ENCODE measurements around the gene TNP1.

The TNP1 gene

DNA sequence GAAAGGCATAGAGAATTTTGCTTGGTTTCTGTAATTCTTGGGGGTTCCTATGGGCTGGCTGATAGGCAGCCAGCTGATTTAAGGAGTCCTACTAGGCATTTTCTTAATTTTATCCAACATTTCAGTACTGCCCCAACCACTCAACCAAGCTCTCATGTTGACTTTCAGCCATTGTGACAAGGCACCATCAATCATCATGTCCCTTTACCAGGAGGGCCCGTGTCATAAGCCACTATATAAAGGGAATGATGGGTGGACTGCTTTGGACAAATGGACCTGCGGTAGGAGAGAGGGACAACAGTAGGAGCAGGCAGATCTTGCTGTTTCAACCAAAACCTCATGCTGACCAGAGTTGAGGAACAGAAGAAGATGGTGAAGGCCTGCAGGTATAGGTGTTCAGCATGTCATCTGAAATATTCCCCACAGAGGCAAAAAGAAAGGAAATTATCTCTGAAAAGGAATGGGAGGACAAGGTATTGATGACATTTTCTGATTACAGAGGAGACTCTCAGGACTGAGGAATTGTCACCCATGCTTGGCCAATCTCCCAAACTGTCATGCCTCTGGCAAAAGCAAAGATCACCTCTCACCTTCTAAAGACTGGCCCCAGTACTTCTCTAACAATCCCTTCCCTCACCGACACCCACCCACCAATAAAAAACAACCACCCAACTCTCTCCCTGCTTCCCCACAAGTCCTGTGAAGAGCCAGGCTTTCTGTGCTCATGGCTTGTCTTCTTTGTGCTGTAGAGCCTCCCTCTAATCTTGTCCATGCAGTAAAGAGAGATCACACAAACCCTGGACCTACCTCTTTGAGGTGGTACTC is 10.9 kb upstream of the TNP1 start:
- Mint-ChIP-seq H3K27ac (ENCODE audit: low read depth) (no peak overlapping the region), H3K27me3 (no peaks in the 10 kb centered on the region), H3K9me3 (no peaks in the 10 kb centered on the region), H3K36me3 (ENCODE audit: insufficient read depth) (no peaks in the 10 kb centered on the region), H3K4me1 (peaks cover 6% of the 10 kb centered on the region), H3K4me3 (no peak overlapping the region)
- DNase-seq (ENCODE audit: low spot score in 2 of 2) (no peak), ATAC-seq (replicated peaks; ENCODE audit: extremely low read depth, poor library complexity, severe bottlenecking) (no peak)

- no peak for ATAC-seq (replicated peaks; ENCODE audit: extremely low read depth, poor library complexity, severe bottlenecking)
Measured at GRCh38 chr2:216866515-216867095, 6.7 kb upstream of the TNP1 start.

DNA sequence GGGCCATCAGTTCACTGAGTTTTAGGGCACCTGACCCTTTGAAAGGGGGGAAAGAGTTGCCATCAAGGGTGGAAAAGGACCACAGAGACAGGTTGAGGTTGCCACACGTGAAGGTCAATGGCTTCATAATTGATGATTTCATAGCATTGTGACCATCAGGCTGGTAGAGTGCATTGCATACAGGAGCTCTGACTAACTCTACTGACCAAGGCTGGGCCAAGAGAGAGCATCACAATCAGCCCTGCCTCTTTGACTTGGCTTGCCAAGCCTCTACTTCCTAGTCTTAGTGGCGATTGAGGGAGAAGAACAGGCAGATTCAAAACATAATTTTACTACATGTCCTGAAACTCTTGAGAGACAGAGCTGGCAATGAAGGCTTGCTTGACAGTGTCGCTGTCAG is 5.8 kb upstream of the TNP1 start:
- DNase-seq (ENCODE audit: low spot score in 2 of 2) = no peak
- Mint-ChIP-seq H3K27ac (ENCODE audit: low read depth) (no peak overlapping the region), H3K4me3 (no peak overlapping the region), H3K27me3 (peaks cover 15% of the 10 kb centered on the region), H3K36me3 (ENCODE audit: insufficient read depth) (no peaks in the 10 kb centered on the region), H3K4me1 (peaks cover 6% of the 10 kb centered on the region), H3K9me3 (no peaks in the 10 kb centered on the region)
- ATAC-seq (replicated peaks; ENCODE audit: extremely low read depth, poor library complexity, severe bottlenecking) = no peak

More at GRCh38 chr2:216866515-216867095, 6.7 kb upstream of the TNP1 start:
- Mint-ChIP-seq H3K36me3 (ENCODE audit: insufficient read depth) (no peaks in the 10 kb centered on the region), H3K27me3 (peaks cover 6% of the 10 kb centered on the region), H3K4me1 (peaks cover 6% of the 10 kb centered on the region), H3K27ac (ENCODE audit: low read depth) (no peak overlapping the region), H3K4me3 (no peak overlapping the region), H3K9me3 (no peaks in the 10 kb centered on the region)
- no peak for DNase-seq (ENCODE audit: low spot score in 2 of 2)

- DNase-seq (ENCODE audit: low spot score in 2 of 2) = no peak
- peaks cover 6% of the 10 kb centered on the region for H3K4me1 Mint-ChIP-seq
- H3K36me3 Mint-ChIP-seq (ENCODE audit: insufficient read depth) = no peaks in the 10 kb centered on the region
- ATAC-seq (replicated peaks; ENCODE audit: extremely low read depth, poor library complexity, severe bottlenecking) = no peak
- no peak overlapping the region for H3K27ac Mint-ChIP-seq (ENCODE audit: low read depth)
- H3K4me3 Mint-ChIP-seq = no peak overlapping the region
- H3K27me3 Mint-ChIP-seq = peaks cover 19% of the 10 kb centered on the region
- no peaks in the 10 kb centered on the region for H3K9me3 Mint-ChIP-seq
Measured at GRCh38 chr2:216863946-216864345, 4.1 kb upstream of the TNP1 start.

GRCh38 chr2:216862628-216863398 is 2.9 kb upstream of the TNP1 start:
- Mint-ChIP-seq H3K4me1 (peaks cover 6% of the 10 kb centered on the region), H3K27me3 (peaks cover 19% of the 10 kb centered on the region), H3K4me3 (no peak overlapping the region), H3K27ac (ENCODE audit: low read depth) (no peak overlapping the region), H3K9me3 (no peaks in the 10 kb centered on the region), H3K36me3 (ENCODE audit: insufficient read depth) (no peaks in the 10 kb centered on the region)
- ATAC-seq (replicated peaks; ENCODE audit: extremely low read depth, poor library complexity, severe bottlenecking) (no peak), DNase-seq (ENCODE audit: low spot score in 2 of 2) (no peak)

DNA sequence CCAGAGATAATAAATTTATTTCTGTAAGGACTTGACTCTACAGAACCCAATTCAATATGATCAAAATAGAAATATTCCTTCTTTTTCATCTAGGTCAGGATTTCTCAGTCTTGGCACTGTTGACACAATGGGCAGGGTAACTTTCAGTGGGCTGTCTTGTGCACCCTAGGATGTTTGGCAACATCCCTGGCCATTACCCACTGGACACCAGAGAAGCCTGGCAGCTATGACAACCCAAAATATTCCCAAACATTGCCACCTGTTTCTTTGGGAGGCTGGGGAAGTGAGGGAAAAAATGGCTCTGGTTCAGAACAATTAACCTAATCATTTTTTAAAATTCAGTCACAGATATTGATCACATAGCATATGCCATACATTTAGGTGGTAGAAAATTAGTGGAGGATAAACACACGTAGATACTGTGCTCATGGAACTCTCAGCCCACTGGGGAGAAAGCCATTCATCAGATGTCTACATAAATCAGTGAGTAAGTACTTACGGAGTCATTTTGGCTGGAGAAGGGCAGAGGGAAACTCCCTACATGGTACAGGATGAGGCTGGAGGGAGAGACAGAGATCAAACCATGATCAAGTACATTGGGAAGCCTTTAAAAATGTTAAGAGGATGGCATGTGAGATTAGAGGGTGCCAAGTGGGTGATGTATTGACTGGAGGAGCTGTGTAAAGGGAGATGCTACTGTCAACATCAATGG is 718 bp upstream of the TNP1 start:
- Mint-ChIP-seq H3K27ac (ENCODE audit: low read depth) (no peak overlapping the region), H3K36me3 (ENCODE audit: insufficient read depth) (no peaks in the 10 kb centered on the region), H3K4me3 (no peak overlapping the region)

GRCh38 chr2:216858312-216858711 is 1.6 kb downstream of the TNP1 start:
- Mint-ChIP-seq H3K9me3 (no peaks in the 10 kb centered on the region), H3K36me3 (ENCODE audit: insufficient read depth) (no peaks in the 10 kb centered on the region), H3K27me3 (peaks cover 19% of the 10 kb centered on the region), H3K27ac (ENCODE audit: low read depth) (no peak overlapping the region), H3K4me3 (no peak overlapping the region), H3K4me1 (no peaks in the 10 kb centered on the region)
- ATAC-seq (replicated peaks; ENCODE audit: extremely low read depth, poor library complexity, severe bottlenecking) (no peak), DNase-seq (ENCODE audit: low spot score in 2 of 2) (no peak)

More for the DNA sequence above, 718 bp upstream of the TNP1 start:
- DNase-seq (ENCODE audit: low spot score in 2 of 2) (no peak), ATAC-seq (replicated peaks; ENCODE audit: extremely low read depth, poor library complexity, severe bottlenecking) (no peak)
- H3K9me3 Mint-ChIP-seq = no peaks in the 10 kb centered on the region
- no peaks in the 10 kb centered on the region for H3K4me1 Mint-ChIP-seq
- H3K27me3 Mint-ChIP-seq = peaks cover 19% of the 10 kb centered on the region

DNA sequence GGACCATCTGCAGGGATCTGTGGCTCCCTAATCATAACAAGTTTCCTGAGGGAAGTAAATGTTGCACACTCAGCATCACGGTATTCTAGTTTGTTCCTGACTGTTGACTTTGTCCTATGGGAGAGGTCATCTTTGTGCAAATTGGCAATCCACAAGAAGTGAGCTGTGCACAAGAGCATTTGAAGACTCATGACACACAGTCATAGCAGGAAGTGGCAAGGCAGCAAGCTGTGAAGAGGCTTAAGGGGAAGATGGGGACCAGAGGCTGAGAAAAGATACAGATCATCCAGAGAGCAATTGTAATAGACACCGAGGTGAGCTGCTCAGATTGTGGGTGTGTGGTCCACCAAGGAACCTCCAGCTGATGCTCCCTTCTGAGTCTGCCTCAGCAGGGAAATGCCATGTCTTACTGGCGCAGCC is 2.7 kb downstream of the TNP1 start:
- Mint-ChIP-seq H3K9me3 (no peaks in the 10 kb centered on the region), H3K4me3 (no peak overlapping the region), H3K27me3 (peaks cover 18% of the 10 kb centered on the region), H3K4me1 (no peaks in the 10 kb centered on the region), H3K27ac (ENCODE audit: low read depth) (no peak overlapping the region), H3K36me3 (ENCODE audit: insufficient read depth) (no peaks in the 10 kb centered on the region)
- DNase-seq (ENCODE audit: low spot score in 2 of 2) (no peak), ATAC-seq (replicated peaks; ENCODE audit: extremely low read depth, poor library complexity, severe bottlenecking) (no peak)

DNA sequence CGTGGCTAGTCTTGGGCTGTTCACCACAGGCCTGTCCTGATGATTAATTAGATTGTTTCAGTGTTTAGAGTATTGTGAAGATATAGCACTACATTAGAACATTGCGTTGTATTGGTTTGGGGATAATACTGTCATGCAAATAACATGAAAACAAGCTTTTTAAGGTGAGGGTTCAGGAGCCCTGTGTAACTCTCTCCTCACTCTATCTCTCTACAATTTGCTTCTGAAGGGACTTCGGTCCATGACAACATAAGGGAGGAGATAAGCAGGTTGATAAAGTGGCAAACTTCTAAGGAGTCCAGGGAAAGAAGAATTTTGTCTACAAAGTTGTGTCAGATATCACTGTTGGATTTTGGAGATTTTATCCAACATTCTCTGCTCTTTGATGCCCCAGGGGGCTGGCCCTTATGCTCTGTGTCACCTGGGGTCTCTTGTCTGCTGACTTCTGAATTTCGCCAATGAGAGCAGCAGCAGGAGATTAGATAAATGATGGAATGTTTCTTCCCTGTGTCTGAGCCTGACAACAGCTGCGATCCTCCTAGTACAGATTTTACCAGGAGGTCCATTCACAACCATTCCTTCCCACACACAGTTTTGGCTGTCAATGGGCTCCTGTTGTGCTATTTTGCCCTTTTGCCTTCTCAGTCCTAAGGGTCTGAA is 3.3 kb downstream of the TNP1 start:
- H3K4me3 Mint-ChIP-seq = no peak overlapping the region

GRCh38 chr2:216855605-216856004 is 4.3 kb downstream of the TNP1 start:
- Mint-ChIP-seq H3K9me3 (no peaks in the 10 kb centered on the region), H3K27me3 (peaks cover 3% of the 10 kb centered on the region), H3K27ac (ENCODE audit: low read depth) (no peak overlapping the region), H3K36me3 (ENCODE audit: insufficient read depth) (no peaks in the 10 kb centered on the region), H3K4me1 (no peaks in the 10 kb centered on the region), H3K4me3 (no peak overlapping the region)
- no peak for ATAC-seq (replicated peaks; ENCODE audit: extremely low read depth, poor library complexity, severe bottlenecking)
- no peak for DNase-seq (ENCODE audit: low spot score in 2 of 2)

More for the DNA sequence above, 3.3 kb downstream of the TNP1 start:
- Mint-ChIP-seq H3K27me3 (peaks cover 12% of the 10 kb centered on the region), H3K27ac (ENCODE audit: low read depth) (no peak overlapping the region), H3K4me1 (no peaks in the 10 kb centered on the region), H3K36me3 (ENCODE audit: insufficient read depth) (no peaks in the 10 kb centered on the region), H3K9me3 (no peaks in the 10 kb centered on the region)
- ATAC-seq (replicated peaks; ENCODE audit: extremely low read depth, poor library complexity, severe bottlenecking) (no peak), DNase-seq (ENCODE audit: low spot score in 2 of 2) (no peak)

DNA sequence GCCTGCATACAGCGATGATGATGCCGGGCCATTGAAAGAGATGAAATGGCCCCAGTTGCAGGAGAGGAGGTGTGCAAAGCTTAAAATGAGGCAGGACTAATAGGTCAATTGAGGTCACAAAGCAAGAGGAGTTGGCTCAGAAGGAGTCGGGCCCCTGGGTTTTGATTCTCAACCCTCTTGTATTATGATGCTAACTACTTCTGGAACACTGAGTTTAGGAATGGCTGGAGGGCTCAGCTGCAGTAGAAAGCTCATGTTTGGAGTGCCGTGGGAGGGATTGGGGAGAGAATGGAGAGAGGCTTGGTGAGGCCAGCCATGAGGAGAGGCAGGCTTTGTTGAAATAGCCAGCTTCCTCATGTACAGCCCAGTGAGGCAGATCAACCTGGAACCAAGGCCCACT is 4.8 kb downstream of the TNP1 start:
- H3K36me3 Mint-ChIP-seq (ENCODE audit: insufficient read depth) = no peaks in the 10 kb centered on the region
- ATAC-seq (replicated peaks; ENCODE audit: extremely low read depth, poor library complexity, severe bottlenecking) = no peak
- DNase-seq (ENCODE audit: low spot score in 2 of 2) = no peak
- H3K27me3 Mint-ChIP-seq = peaks cover 3% of the 10 kb centered on the region
- H3K4me3 Mint-ChIP-seq = no peak overlapping the region
- H3K4me1 Mint-ChIP-seq = no peaks in the 10 kb centered on the region
- H3K9me3 Mint-ChIP-seq = no peaks in the 10 kb centered on the region
- no peak overlapping the region for H3K27ac Mint-ChIP-seq (ENCODE audit: low read depth)

- Mint-ChIP-seq H3K4me1 (no peaks in the 10 kb centered on the region), H3K27ac (ENCODE audit: low read depth) (no peak overlapping the region), H3K36me3 (ENCODE audit: insufficient read depth) (no peaks in the 10 kb centered on the region), H3K9me3 (peaks cover 5% of the 10 kb centered on the region), H3K27me3 (peaks cover 30% of the 10 kb centered on the region), H3K4me3 (no peak overlapping the region)
- no peak for ATAC-seq (replicated peaks; ENCODE audit: extremely low read depth, poor library complexity, severe bottlenecking)
- no peak for DNase-seq (ENCODE audit: low spot score in 2 of 2)
Measured at GRCh38 chr2:216851486-216852090, 8.3 kb downstream of the TNP1 start.
